Activated CD4-positive, alpha-beta memory T cell treated with anti-CD3 and anti-CD28 coated beads, Interleukin-2, amount 10 ng/mL, durations not matched to agents 7 days and 5 days (primary cell): ENCODE results near the gene KATNAL2. TPM values are rescaled to one million over a fixed set of nuclear protein-coding genes. Genes with fewer than 3 reads are reported as not detected.

ENCODE experiments used
- CTCF ChIA-PET: fragments of 350-600 bp; sonication (Branson Sonifier 250); formaldehyde crosslinking; loops from one replicate; lab custom pipeline; 2021; ENCODE audit warnings: antibody characterized with exemption, inconsistent platforms; lab: Charles Lee
- POLR2A ChIA-PET: fragments of 350-600 bp; sonication (Branson Sonifier 250); formaldehyde crosslinking; loops from one replicate; lab custom pipeline; 2021; ENCODE audit warnings: antibody characterized with exemption; lab: Charles Lee
- DNase-seq: peaks from one replicate; pipeline ENCODE4 v3.0.0-alpha.2; 2020
- H3K27ac Mint-ChIP-seq: one replicate; pipeline ENCODE4 v1.8.0; 2021; ENCODE audit warnings: mild to moderate bottlenecking, mixed read lengths
- H3K27me3 Mint-ChIP-seq: one replicate; pipeline ENCODE4 v1.8.0; 2021; ENCODE audit warnings: mixed read lengths
- H3K36me3 Mint-ChIP-seq: one replicate; pipeline ENCODE4 v1.8.0; 2021; ENCODE audit warnings: low read depth, mixed read lengths
- H3K4me1 Mint-ChIP-seq: one replicate; pipeline ENCODE4 v1.8.0; 2021; ENCODE audit warnings: mixed read lengths
- H3K4me3 Mint-ChIP-seq: one replicate; pipeline ENCODE4 v1.8.0; 2021; ENCODE audit warnings: mild to moderate bottlenecking, mixed read lengths
- H3K9me3 Mint-ChIP-seq: one replicate; pipeline ENCODE4 v1.8.0; 2021; ENCODE audit warnings: mixed read lengths
- total RNA-seq, 2 experiments: library from RNA; stranded (reverse); gene quantifications; one replicate each; pipeline ENCODE4 v1.2.3, GENCODE V29; 2021

The KATNAL2 gene, protein sequence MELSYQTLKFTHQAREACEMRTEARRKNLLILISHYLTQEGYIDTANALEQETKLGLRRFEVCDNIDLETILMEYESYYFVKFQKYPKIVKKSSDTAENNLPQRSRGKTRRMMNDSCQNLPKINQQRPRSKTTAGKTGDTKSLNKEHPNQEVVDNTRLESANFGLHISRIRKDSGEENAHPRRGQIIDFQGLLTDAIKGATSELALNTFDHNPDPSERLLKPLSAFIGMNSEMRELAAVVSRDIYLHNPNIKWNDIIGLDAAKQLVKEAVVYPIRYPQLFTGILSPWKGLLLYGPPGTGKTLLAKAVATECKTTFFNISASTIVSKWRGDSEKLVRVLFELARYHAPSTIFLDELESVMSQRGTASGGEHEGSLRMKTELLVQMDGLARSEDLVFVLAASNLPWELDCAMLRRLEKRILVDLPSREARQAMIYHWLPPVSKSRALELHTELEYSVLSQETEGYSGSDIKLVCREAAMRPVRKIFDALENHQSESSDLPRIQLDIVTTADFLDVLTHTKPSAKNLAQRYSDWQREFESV
- total RNA-seq = under 1 TPM; 0.35 to 0.55 TPM

DNA sequence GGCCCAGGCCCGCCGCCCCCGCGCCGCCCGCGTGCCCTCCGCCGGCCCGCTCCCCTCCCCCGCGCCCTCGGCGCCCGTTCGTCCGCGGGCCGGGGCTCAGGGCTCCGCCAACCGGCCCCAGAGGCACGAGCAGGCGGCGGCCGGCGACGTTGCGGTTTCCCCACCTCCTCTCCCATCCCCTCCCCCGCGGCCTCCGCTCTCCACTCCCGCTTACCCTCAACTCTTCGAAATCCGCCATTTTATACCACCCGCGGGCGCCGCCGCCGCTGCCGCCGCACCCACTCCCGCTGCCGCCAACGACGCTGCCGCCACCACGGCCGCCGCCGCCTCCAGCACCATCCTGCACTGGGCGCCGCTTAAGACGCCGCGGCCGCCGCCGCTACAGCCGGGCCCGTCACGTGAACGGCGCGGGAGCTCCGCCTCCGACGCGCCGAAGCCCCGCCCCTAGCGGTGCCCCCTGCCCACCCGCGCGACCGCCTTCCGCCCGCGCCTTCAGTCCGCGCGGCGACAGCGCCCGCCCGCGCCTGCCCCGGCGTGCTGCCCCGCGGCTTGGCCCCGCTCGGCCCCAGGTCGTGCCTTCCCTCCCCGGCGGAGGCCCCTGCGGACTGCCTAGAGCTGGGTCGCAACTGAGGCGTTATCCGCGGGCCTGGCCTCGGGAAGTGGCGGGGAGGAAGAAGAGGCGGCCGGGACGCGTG, at the start of gene KATNAL2, which contains the start of gene PIAS2:
Gene KATNAL2 (plus strand): TSS at position 495 of the 695 bp plus-strand sequence. CDS start 29,271 bp downstream, outside the sequence.
Gene PIAS2 (minus strand): TSS at position 400 of the 695 bp plus-strand sequence. CDS start 162 bp downstream, at position 238.
- peak; percentile 77 for DNase-seq
- H3K4me1 Mint-ChIP-seq = peaks cover 37% of the 10 kb centered on the region
- CTCF ChIA-PET = interaction anchor here (1.2 kb wide), 1 partner anchor 43 kb away, joined by 3 read pairs; no protein-coding TSS in a partner anchor
- POLR2A ChIA-PET = interaction anchor here (0.9 to 2.7 kb wide), 7 partner anchors 17 to 293 kb away, joined by 3 to 6 read pairs (median 3); partner anchors contain the start of gene HDHD2
- peak within 1 kb of the TSS; percentile 75 for H3K27ac Mint-ChIP-seq
- no peaks in the 10 kb centered on the region for H3K27me3 Mint-ChIP-seq
- H3K4me3 Mint-ChIP-seq = peak within 1 kb of the TSS; percentile 85
- H3K36me3 Mint-ChIP-seq = no peaks in the 10 kb centered on the region
- no peaks in the 10 kb centered on the region for H3K9me3 Mint-ChIP-seq

DNA sequence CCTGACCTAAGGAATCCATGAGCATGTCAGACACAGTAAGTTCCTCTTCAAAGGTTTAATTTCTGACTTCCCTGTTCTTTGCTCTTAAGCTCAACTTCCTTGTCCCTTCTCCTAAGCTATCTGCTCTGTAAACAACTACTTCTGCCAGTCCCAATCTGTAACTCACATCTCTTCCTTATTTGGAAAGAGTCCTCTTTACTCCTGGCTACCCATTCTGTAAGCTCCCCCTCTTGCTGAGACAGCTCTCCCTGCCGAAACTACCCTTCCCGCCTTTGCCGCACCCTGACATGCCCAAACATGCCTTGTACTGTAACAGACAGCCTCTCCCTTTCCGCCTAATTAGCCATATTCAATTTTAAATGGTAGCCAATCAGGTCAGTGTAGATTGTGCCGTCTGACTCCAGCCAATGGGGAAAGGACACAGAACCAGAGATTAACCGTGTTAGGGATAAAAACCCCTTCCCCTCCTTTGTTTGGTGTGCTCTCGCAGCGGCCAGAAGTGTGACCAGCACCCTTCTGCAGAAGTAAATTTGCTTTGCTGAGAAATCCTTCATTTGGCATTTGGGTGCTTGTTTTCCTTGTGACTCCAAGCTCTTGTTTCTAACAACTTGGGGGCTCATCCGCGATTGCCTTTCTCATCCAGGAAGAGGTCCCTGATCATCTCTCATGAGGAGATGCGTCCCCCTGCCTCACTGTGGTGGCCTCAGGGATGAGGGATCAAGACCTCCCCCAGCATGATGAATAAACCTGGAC, 49.1 kb upstream of the KATNAL2 start:
- H3K27ac Mint-ChIP-seq = no peak overlapping the region
- no peaks in the 10 kb centered on the region for H3K27me3 Mint-ChIP-seq
- POLR2A ChIA-PET = interaction anchor here (1.0 kb wide), 1 partner anchor 9 kb away, joined by 3 read pairs; no protein-coding TSS in a partner anchor
- H3K4me3 Mint-ChIP-seq = no peak overlapping the region
- CTCF ChIA-PET = no interaction called here
- H3K4me1 Mint-ChIP-seq = peaks cover 7% of the 10 kb centered on the region
- peaks cover 30% of the 10 kb centered on the region for H3K9me3 Mint-ChIP-seq
- peaks cover 29% of the 10 kb centered on the region for H3K36me3 Mint-ChIP-seq
- DNase-seq = no peak

DNA sequence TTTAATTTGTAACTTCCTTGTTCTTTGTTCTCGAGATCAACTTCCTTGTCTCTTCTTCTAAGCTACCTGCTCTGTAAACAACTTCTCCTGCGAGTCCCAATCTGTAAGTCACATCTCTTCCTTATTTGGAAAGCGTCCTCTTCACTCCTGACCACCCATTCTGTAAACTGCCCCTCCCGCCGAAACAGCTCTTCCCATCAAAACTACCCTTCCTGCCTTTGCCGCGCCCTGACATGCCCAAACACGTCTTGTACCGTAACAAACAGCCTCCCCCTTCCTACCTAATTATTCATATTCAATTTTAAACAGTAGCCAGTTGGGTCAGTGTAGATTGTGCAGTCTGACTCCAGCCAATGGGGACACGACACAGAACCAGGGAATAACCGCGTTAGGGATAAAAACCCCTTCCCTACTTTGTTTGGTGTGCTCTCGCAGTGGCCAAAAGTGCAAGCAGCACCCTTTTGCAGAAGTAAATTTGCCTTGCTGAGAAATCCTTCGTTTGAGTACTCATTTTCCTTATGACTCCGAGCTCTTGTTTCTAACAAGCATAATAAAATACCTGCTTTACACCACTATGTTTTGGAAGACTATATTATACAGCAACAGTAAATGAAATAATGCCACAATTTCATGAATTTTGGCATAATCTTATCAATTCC, 39.9 kb upstream of the KATNAL2 start:
- ChIA-PET CTCF (interaction anchor here (0.7 kb wide), 1 partner anchor 26 kb away, joined by 3 read pairs; no protein-coding TSS in a partner anchor), POLR2A (interaction anchor here (1.3 kb wide), 1 partner anchor 9 kb away, joined by 3 read pairs; no protein-coding TSS in a partner anchor)
- no peak for DNase-seq
- Mint-ChIP-seq H3K4me3 (no peak overlapping the region), H3K4me1 (peaks cover 11% of the 10 kb centered on the region), H3K9me3 (peaks cover 33% of the 10 kb centered on the region), H3K36me3 (peaks cover 48% of the 10 kb centered on the region), H3K27me3 (no peaks in the 10 kb centered on the region), H3K27ac (no peak overlapping the region)

DNA sequence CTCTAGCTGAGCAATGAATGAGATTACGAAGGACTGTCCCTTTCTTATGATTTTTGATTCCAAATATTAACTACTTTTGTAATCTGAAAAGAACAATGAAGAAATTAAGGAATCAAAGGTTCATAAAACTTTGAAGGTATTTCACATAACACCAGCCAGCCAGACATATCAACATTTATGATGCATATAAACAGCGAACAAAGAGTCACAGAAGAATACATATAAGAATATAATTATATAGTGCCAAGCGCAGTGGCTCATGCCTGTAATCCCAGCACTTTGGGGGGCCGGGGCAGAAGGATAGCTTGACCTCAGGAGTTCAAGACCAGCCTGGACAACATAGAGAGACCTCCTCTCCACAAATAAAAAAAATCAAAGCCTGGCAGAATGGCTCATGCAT, 34.2 kb upstream of the KATNAL2 start:
- no peak overlapping the region for H3K27ac Mint-ChIP-seq
- ChIA-PET POLR2A (no interaction called here), CTCF (no interaction called here)
- no peaks in the 10 kb centered on the region for H3K27me3 Mint-ChIP-seq
- H3K4me3 Mint-ChIP-seq = no peak overlapping the region
- peaks cover 9% of the 10 kb centered on the region for H3K9me3 Mint-ChIP-seq
- H3K36me3 Mint-ChIP-seq = peaks cover 23% of the 10 kb centered on the region
- H3K4me1 Mint-ChIP-seq = no peaks in the 10 kb centered on the region
- no peak for DNase-seq

DNA sequence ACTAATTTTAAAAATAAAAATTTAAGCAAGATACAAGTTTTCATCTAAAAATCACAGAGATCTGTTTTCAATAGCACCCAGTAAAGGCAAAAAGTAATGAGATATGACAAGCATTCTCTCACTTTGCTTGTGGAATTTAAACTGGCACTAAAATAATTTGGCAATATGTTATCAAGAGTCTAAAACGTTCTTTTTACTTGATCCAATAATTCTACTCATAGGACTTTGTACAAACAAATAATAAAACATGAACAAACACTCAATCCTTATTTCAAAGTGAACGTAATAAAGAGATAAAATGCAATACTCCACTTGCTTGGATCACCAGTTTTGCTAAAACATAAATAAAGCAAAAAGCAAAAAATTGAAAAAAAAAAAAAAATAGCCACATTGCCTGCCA, 30.5 kb upstream of the KATNAL2 start:
- H3K27ac Mint-ChIP-seq = no peak overlapping the region
- CTCF ChIA-PET = no interaction called here
- no peaks in the 10 kb centered on the region for H3K27me3 Mint-ChIP-seq
- peaks cover 5% of the 10 kb centered on the region for H3K4me1 Mint-ChIP-seq
- POLR2A ChIA-PET = no interaction called here
- peaks cover 22% of the 10 kb centered on the region for H3K9me3 Mint-ChIP-seq
- DNase-seq = no peak
- H3K36me3 Mint-ChIP-seq = peaks cover 35% of the 10 kb centered on the region
- H3K4me3 Mint-ChIP-seq = no peak overlapping the region

DNA sequence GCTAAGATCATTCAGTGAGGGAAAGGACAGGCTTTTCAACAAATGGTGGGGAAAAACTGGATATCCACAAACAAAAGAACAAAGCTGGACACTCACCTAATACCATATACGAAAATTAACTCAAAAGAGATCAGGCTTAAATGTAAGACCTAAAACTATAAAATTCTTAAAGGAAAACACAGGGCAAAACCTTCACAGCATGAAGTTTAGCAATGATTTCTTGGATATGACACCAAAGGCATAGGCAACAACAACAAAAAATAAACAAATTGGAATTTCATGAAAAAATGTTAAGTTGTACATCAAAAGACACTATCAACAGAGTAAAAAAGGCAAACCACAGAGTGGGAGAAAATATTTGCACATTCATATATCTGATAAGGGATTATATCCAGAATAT, 28.4 kb upstream of the KATNAL2 start:
- Mint-ChIP-seq H3K9me3 (peaks cover 22% of the 10 kb centered on the region), H3K4me1 (peaks cover 14% of the 10 kb centered on the region), H3K27ac (no peak overlapping the region), H3K4me3 (no peak overlapping the region), H3K36me3 (peaks cover 38% of the 10 kb centered on the region), H3K27me3 (no peaks in the 10 kb centered on the region)
- ChIA-PET POLR2A (no interaction called here), CTCF (no interaction called here)
- no peak for DNase-seq

DNA sequence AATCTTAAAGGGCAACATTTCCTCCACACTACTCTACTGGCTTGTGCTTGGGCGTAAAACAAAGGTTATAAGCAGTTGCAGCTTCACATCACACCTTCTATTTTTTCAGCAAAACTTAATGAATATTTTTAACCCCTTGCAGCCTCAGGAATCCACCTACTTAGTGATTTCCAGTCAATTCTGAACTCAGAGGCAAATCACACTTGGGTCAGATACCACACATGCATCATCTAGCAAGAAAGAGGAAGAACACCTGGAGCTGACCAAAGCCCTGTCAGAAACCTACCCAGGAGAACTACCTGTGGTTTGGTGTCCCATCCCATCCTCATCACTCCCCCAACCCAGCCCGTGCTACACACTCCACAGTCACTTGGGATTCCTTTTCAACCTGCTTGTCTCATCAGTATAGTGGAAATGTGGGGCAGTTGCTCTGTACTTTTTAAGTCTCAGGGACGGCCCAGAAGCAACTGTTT, 25.6 kb upstream of the KATNAL2 start:
- Mint-ChIP-seq H3K36me3 (peaks cover 42% of the 10 kb centered on the region), H3K4me3 (no peak overlapping the region), H3K27ac (no peak overlapping the region), H3K4me1 (peaks cover 18% of the 10 kb centered on the region), H3K9me3 (peaks cover 22% of the 10 kb centered on the region), H3K27me3 (no peaks in the 10 kb centered on the region)
- ChIA-PET POLR2A (no interaction called here), CTCF (no interaction called here)
- DNase-seq = no peak

DNA sequence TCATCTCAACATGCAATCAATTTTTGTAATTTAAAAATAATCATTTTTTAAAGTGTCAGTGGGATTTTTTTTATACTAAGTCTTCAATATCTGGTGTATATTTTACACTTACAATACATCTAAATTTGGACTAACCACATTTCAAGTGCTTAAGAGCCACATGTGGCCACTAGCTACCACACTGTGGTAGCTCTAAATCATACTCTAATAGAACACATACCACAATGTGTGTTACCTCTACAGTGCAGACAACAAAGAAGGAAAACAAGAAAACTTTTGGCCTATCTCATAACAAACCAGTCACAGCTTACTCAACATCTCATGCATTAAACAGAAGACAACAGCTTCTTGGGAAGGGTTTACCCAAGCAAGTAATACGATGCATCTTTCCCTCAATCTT, 24.6 kb upstream of the KATNAL2 start:
- Mint-ChIP-seq H3K27me3 (no peaks in the 10 kb centered on the region), H3K4me1 (peaks cover 18% of the 10 kb centered on the region), H3K9me3 (peaks cover 18% of the 10 kb centered on the region), H3K36me3 (peaks cover 37% of the 10 kb centered on the region), H3K27ac (no peak overlapping the region), H3K4me3 (no peak overlapping the region)
- DNase-seq = no peak
- ChIA-PET CTCF (interaction anchor here (0.5 kb wide), 1 partner anchor 23 kb away, joined by 3 read pairs; no protein-coding TSS in a partner anchor), POLR2A (interaction anchor here (1.2 kb wide), 1 partner anchor 25 kb away, joined by 3 read pairs; the partner anchor contains the start of genes KATNAL2 and PIAS2)

DNA sequence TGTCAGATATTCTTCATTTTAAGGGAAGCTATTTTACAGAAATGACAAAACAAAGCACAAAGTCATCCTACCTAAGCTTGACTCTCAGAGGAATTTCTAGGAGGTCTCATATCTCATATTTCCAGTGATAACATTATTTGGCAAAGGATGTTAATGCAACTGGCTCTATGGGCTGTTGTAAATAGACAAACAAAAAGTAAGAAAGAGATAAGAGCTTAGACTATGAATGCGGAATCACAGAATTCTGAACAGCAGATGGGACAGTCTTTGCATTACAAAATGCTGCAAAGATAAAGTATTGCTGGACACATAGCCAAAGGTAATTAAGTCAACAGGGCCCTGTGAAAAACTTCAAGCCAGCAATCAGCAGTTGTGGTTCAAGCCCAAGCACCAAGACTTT, 24.0 kb upstream of the KATNAL2 start:
- Mint-ChIP-seq H3K4me1 (peaks cover 18% of the 10 kb centered on the region), H3K9me3 (peaks cover 16% of the 10 kb centered on the region), H3K27me3 (no peaks in the 10 kb centered on the region), H3K27ac (no peak overlapping the region), H3K4me3 (no peak overlapping the region), H3K36me3 (peaks cover 35% of the 10 kb centered on the region)
- POLR2A ChIA-PET = interaction anchor here (1.2 kb wide), 1 partner anchor 24 kb away, joined by 3 read pairs; the partner anchor contains the start of genes KATNAL2 and PIAS2
- no peak for DNase-seq
- CTCF ChIA-PET = interaction anchor here (0.5 kb wide), 1 partner anchor 23 kb away, joined by 3 read pairs; no protein-coding TSS in a partner anchor

DNA sequence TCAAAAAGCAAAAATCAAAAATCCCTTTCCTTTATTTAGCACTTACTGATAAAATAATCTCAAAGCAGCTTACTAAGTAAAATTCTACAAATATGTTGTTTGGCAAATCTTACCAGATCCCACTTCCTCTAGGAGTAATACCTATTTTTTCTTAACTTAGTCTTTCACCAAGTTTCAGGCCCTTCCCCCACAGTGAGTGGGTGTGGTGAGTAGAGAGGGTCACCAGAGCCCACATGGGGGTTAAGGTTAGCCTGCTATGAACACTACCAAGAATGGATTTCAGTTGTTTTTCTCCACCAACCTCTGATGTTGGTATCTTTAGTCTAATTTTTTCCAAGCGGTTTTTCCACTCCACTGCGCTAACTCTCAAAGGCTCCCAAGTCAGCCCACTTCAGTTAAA, 23.3 kb upstream of the KATNAL2 start:
- peaks cover 10% of the 10 kb centered on the region for H3K9me3 Mint-ChIP-seq
- CTCF ChIA-PET = no interaction called here
- peaks cover 27% of the 10 kb centered on the region for H3K36me3 Mint-ChIP-seq
- no peak for DNase-seq
- peaks cover 19% of the 10 kb centered on the region for H3K4me1 Mint-ChIP-seq
- no peak overlapping the region for H3K27ac Mint-ChIP-seq
- POLR2A ChIA-PET = no interaction called here
- no peak overlapping the region for H3K4me3 Mint-ChIP-seq
- no peaks in the 10 kb centered on the region for H3K27me3 Mint-ChIP-seq

DNA sequence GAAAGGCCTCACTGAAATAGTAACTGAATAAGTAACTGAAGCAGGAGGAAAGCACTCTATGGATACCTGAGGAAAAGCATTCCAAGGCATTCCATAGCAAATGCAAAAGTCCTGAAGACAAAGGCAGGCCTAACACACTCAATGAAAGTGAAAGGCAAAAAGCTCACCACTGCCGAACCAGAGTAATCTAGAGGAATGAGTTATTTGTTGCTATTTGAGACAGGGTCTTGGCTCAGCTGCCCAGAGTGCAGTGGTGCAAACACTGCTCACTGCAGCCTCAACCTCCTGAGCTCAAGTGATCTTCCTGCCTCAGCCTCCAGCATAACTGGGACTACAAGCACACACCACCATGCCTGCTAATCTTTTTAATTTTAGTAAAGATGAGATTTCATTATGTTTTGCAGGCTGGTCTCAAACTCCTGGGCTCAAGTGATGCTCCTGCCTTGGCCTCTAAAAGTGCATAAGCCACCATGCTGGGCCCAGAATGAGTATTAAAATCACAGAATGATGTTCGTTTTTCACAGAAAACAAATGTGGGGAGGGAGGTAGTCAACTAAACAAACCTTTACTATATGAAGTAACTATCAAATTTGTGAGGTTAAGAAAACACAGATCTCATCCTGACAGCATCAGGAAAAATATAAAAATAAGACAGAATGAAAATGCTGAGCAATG, 18.0 kb upstream of the KATNAL2 start:
- H3K36me3 Mint-ChIP-seq = peaks cover 10% of the 10 kb centered on the region
- no peak overlapping the region for H3K4me3 Mint-ChIP-seq
- H3K4me1 Mint-ChIP-seq = peaks cover 2% of the 10 kb centered on the region
- DNase-seq = no peak
- H3K9me3 Mint-ChIP-seq = peaks cover 3% of the 10 kb centered on the region
- no peak overlapping the region for H3K27ac Mint-ChIP-seq
- CTCF ChIA-PET = no interaction called here
- H3K27me3 Mint-ChIP-seq = no peaks in the 10 kb centered on the region
- POLR2A ChIA-PET = interaction anchor here (0.6 kb wide), 1 partner anchor 47 kb away, joined by 3 read pairs; no protein-coding TSS in a partner anchor
